Stimulated activated naive CD4-positive, alpha-beta T cell (primary cell): ENCODE data around the gene IQSEC2.

Experiments
- DNase-seq, 6 experiments: peaks; one replicate each; lab custom pipeline; 2025; lab: John Stamatoyannopoulos, UW

Gene IQSEC2

GRCh38 chrX:53244610-53245009, 36.8 kb downstream of the IQSEC2 start:
- no peak for DNase-seq

DNA sequence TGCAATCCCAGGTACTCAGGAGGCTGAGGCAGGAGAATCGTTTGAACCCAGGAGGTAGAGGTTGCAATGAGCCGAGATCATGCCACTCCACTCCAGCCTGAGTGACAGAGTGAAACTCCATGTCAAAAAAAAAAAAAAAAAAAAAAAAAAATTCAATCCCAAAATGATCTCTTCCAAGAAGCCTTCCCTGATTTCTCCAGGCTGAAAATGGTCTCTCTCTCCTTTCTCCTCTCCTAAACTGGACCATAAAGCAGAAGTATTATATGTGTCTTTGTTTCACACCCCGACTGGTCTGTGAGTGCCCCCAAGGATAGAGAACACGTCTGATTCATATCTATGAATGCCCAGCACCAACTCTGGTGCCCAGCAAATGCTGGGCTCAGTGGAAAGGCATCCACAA, 39.1 kb downstream of the IQSEC2 start:
- no peak for DNase-seq

DNA sequence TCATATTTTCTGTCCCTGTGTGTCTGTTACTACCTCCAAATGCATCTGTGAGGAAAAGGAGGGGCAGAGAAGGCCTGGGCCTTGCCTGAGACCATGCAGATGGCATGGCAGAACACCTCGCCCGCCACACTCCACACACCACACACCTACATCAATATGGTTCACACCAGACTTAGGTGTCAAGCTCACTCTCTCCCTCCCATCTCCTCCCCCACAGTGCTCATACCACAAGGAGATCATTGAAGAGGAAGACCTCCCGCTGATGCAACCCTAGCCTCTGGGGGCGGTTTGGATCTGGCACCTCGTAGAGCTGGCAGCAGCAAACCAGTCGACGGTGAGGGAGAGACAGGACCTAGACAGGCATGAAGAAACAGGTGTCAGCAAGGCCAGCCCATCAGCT, 39.8 kb downstream of the IQSEC2 start:
- no peak for DNase-seq

DNA sequence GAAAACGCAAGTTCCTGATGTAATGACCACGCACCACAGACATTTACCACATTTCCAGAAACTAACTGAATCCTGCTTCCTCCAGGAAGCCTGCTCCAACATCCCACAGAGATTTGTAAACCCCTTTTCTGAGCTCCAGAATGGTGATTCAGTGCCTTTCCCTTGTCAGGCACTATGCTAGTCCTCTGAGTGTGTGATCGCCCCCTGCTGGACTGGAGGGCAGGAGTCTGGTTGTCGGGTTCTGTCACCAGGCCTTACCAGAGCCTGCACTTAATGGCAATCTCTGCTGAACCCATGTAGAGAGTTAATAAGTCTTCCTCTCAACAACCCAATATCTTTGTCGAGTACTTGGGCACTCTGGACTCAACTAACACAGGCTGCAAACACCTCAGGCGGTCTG, 41.9 kb downstream of the IQSEC2 start:
- no peak for DNase-seq

DNA sequence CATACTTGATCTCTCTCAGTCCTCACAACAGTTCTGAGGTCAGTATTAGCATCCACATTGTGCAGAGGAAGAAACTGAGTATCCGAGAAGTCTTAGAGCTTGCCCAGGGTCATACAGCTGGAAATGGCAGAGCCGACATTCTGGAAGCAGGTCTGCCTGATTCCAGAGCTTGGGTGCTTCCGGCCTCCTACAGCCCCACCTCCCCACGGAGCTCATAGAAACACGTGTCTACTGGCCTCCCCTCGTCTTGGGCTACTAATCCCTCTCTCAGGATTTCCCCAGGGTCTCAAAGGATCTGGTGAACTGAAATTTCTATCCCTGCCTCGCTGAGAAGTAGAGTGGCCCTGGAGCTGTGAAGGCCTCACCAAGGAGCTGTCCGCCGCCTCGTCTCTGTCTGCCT, 44.3 kb downstream of the IQSEC2 start:
- DNase-seq, result no peak

GRCh38 chrX:53236025-53236679, 45.2 kb downstream of the IQSEC2 start:
- DNase-seq, result no peak

GRCh38 chrX:53235566-53235965, 45.8 kb downstream of the IQSEC2 start:
- DNase-seq, result no peak

DNA sequence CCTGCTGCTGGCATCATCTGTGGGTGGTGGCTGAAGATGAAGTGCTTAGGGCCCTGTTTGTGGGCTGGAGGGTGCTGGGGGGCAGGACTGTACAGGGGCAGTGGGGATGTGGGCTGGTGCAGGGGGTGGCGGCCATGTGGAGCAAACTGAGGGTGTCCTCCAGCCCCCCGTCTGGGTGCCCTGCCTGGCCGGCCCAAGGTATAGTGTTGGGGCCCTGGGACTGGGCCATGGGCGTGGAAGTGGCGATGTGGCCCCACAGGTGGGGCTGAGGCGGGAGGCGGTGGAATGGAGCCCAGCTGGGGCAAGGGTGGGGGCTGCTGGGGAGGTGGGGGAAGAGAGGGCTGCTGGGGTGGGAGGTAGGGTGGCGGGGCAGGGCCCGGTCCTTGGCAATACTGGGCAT, 46.9 kb downstream of the IQSEC2 start:
- no peak for DNase-seq

DNA sequence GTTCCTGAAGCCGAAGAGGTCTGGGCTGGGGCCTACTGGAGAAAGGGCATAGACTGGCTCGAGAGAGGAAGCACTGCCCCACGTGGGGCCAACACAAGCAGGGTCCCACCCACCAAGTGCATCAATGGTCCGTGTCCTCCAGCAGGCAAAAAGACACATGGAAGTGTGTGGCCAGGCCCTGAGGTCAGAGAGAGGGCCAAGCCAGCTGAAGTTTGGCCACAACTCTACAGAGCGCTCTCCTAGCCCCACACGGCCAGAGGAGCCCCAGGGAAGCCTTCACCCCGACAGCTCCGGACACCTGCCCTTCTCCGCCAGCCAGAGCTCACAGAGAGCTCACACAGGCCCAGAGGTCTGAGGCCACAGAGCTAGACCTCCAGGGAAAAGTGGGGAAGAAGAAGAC, 47.8 kb downstream of the IQSEC2 start:
- no peak for DNase-seq

DNA sequence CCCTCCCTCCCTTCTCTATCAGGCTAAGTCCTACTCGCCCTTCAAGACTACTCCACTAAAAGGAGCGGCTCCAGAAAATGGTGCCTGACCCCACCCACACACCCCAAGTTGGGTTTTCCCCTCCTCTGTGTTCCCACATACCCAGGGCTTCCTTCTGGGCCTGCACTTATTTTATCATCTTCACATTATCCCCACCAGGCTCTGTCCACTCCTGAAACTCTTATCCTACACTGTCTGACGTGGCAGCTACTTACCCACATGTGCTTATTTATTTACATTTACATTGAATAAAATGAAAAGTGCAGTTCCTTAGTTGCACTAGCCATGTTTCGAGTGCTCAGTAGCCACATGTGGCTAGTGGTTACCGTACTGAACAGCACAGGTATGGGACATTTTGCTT, 51.3 kb downstream of the IQSEC2 start:
- no peak for DNase-seq

DNA sequence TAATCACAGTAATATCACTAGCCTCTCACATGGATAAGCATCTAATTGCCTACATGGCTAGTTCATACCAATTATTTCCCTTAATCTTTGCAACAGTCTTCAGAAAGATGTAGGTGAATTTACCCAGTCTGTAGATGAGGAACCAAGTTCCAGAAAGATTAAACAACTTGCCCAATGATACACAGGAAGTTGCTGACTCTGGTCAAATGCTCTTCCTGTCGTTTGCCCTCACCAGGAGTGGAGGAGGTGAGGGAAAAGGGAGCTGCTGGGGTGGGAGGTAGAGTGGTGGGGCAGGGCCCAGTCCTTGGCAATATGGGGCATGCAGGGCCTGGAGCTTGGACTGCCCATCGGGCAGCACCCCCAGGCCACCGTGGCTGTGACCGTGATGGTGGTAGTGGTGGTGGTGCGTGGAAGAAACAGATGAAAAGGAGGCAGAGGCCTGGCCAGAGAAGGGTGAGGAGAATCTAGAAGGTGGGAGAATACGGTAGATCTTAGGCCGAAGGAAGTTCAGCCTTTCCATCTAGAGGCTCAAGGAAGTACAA, 54.1 kb downstream of the IQSEC2 start:
- DNase-seq, result no peak

DNA sequence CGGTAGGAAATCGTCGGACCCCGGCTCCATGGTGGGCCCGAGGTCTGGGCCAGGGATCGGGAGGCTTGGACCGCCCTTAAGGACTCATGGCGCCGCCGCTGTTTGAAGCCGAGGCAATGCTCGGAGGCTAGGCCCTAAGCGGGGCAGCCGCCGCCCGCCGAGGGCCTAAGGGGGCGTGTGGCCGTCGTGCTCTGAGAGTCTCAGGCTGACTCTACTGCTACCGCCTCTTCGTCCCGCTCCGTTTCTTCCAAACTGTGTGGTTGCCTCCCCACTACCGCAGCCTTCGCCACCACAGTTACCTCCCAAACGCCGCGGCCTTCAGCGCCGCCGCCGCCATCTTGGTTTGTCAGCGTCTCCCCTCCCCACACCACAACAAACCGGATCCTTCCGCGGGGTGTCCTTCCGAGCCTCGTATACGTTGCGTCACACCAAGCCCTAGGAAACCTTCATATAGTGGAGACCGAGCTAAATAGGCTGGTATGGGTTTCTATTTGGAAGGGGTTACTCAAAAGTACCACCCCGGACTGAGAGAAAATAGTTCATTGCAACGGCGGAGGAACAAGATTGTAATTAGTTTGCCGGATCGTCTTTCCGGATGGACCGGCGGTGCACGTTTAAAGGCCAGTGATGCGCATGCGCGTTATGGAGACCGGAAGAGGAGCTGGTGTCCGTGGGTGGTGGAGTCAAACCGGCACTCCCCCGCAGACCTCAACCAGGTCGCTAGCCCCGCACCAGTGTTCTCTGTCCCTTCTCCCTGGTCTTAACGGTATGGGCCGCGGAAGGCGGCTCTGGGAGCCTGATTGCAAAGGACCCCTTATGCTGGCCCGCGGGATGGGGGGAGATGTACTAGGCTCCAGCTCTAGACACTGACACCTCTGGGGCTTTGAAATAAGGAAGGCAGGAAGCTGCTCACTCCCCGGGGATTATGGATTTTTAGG, 56.3 kb downstream of the IQSEC2 start, which contains the start of gene KDM5C:
TSS of gene KDM5C (minus strand) at position 348 of the 938 bp plus-strand sequence. CDS start at position 30, 318 bp downstream.
- peak; percentile 82 to 100 (median 87) for DNase-seq

DNA sequence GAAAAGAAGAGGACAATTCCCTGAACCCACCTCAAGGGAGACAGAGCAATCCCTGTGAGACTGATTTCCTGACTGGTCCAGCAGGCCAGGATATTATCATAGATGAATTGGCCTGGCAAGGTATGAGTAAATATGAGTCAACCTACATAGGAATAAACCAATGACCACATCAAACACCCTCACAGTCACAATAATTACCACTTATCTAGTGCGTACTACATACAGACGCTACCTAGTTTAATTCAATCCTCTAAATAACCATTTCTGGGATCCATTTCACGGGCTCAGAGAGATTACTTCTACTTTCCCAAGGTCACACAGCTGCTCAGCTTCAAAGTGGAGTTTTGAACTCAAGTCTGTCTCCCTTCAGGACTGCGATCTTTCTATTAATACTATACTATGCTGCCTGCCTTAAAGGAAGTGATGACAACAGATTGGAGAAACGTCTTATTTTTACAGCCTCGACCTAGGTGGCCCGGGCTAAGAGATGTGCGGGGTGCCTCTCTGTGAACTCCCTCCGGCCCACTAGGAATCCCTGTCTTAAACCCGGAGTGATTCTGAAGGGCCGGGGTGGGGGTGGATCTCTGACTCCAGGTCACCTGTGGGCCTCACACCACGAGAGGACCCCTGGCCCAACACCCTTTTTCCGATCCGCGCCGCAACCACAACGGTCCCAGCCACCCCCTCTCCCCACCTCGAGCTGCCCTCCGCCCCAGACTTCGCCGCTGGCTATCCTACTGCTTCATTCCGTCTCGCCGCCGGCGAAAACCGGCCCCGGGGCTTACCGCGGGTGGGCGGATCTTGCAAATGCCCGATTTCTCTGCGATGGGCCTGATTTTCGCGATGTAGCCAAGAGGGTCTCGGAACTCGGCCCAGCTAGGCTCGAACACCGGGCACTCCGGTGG, 57.2 kb downstream of the IQSEC2 start:
- peak in 2 of 6 experiments; percentile 44 to 78 for DNase-seq

DNA sequence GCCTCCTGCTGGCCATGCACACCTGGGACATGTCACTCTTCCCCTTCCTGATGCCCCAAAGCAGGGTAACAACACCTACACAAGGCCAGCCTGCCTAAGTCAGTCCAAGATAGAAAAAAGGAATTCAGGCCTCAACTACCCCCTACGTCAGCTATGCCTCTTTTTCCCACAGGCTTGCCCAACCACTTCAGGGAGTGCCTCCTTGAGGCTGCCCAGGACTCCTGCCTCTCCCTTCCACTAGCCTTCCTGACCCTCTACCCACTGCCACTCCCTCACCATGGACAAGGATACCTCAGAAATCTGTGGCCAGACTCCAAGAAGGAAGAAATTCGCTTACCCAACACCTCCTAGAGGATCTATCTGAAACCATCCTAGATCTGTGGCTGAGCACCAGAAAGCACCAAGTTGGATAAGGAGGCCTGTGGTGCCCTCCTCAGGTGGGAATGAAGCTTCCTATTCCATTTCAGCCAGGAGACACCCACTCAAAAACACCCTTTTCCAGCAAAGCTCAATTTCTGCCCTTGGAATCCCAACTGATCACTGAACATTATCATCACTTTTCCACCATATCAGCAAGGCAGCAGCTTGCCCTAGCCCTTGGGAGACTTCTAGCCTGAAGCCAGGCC, 58.2 kb downstream of the IQSEC2 start:
- DNase-seq, result no peak
